HUDEP-2 (cell line): ENCODE results near the gene DPYSL5.

Source experiments
- DNase-seq, 76 experiments: peaks; one replicate each; lab custom pipeline; 2025; ENCODE audit not compliant: unreplicated experiment in 76 of 76; lab: John Stamatoyannopoulos, UW

Gene DPYSL5

GRCh38 chr2:26898480-26899078 lies 50.6 kb downstream of the DPYSL5 start:
- no peak for DNase-seq

GRCh38 chr2:26899500-26900164 lies 51.7 kb downstream of the DPYSL5 start:
- no peak for DNase-seq

- DNase-seq = no peak
Measured at GRCh38 chr2:26900831-26901321, 52.9 kb downstream of the DPYSL5 start.

GRCh38 chr2:26901326-26902183 lies 53.6 kb downstream of the DPYSL5 start:
- DNase-seq = no peak

- DNase-seq = no peak
Measured at GRCh38 chr2:26903676-26904075, 55.7 kb downstream of the DPYSL5 start.

GRCh38 chr2:26904839-26905238 lies 56.9 kb downstream of the DPYSL5 start:
- DNase-seq = no peak

GRCh38 chr2:26905341-26906198 lies 57.6 kb downstream of the DPYSL5 start:
- DNase-seq = no peak

- no peak for DNase-seq
Measured at GRCh38 chr2:26907416-26907815, 59.5 kb downstream of the DPYSL5 start.

GRCh38 chr2:26910176-26910575 lies 62.2 kb downstream of the DPYSL5 start:
- DNase-seq = no peak

- DNase-seq = no peak
Measured at GRCh38 chr2:26911911-26912861, 64.3 kb downstream of the DPYSL5 start.

- DNase-seq = no peak
Measured at GRCh38 chr2:26913606-26913998, 65.7 kb downstream of the DPYSL5 start.

- no peak for DNase-seq
Measured at GRCh38 chr2:26913999-26914658, 66.2 kb downstream of the DPYSL5 start.

- DNase-seq = no peak
Measured at GRCh38 chr2:26914659-26915310, 66.9 kb downstream of the DPYSL5 start.

GRCh38 chr2:26915316-26915715 lies 67.4 kb downstream of the DPYSL5 start:
- no peak for DNase-seq

GRCh38 chr2:26916128-26916692 lies 68.3 kb downstream of the DPYSL5 start:
- no peak for DNase-seq

GRCh38 chr2:26917135-26917836 lies 69.4 kb downstream of the DPYSL5 start:
- no peak for DNase-seq

GRCh38 chr2:26921323-26921722 lies 73.4 kb downstream of the DPYSL5 start:
- no peak for DNase-seq
